Neural cell (in vitro differentiated cells): ENCODE data around the gene CSGALNACT2. TPM values are rescaled to one million over a fixed set of nuclear protein-coding genes. Genes with fewer than 3 reads are reported as not detected.

ENCODE experiments used
- H2AFZ ChIP-seq: fragments of 200-600, 300-800 bp; sonication (generic), shearing (Covaris generic); 2 replicates; pipeline ENCODE4 v1.6.0; 2014; ENCODE audit warnings: low read depth, mild to moderate bottlenecking, antibody characterized with exemption, low read length, moderate library complexity
- H3F3A ChIP-seq: fragments of 200-600 bp; shearing (Covaris generic); 2 replicates; pipeline ENCODE4 v1.6.1; 2016; ENCODE audit warnings: mild to moderate bottlenecking, moderate library complexity, mixed read lengths, antibody characterized with exemption, low read length; ENCODE audit not compliant: insufficient read depth, poor library complexity, severe bottlenecking
- H3K27ac ChIP-seq: fragments of 200-600, 300-800 bp; sonication (generic), shearing (Covaris generic); 2 replicates; pipeline ENCODE4 v1.5.1; 2014; ENCODE audit warnings: mild to moderate bottlenecking, low read length, moderate library complexity
- H3K27me3 ChIP-seq: fragments of 300-800, 200-600 bp; sonication (generic), shearing (Covaris generic); 2 replicates; pipeline ENCODE4 v1.6.0; 2014; ENCODE audit warnings: mild to moderate bottlenecking, low read depth, low read length, moderate library complexity; ENCODE audit not compliant: insufficient read depth
- H3K36me3 ChIP-seq: fragments of 300-800, 200-600 bp; sonication (generic), shearing (Covaris generic); 2 replicates; pipeline ENCODE4 v1.5.1; 2014; ENCODE audit warnings: mild to moderate bottlenecking, antibody characterized with exemption, low read length, moderate library complexity; ENCODE audit not compliant: insufficient read depth
- H3K4me2 ChIP-seq: fragments of 300-800, 200-600 bp; sonication (generic), shearing (Covaris generic); 2 replicates; pipeline ENCODE4 v1.6.0; 2014; ENCODE audit warnings: mild to moderate bottlenecking, low read length
- H3K4me3 ChIP-seq: fragments of 300-800, 200-600 bp; sonication (generic), shearing (Covaris generic); 2 replicates; pipeline ENCODE4 v1.5.1; 2014; ENCODE audit warnings: mild to moderate bottlenecking, low read length, moderate library complexity
- H3K79me2 ChIP-seq: fragments of 200-600 bp; shearing (Covaris generic); replicated peaks from 2 replicates; pipeline ENCODE4 v1.6.0; 2014; ENCODE audit warnings: mild to moderate bottlenecking, low read length, moderate library complexity; ENCODE audit not compliant: insufficient read depth
- H3K9ac ChIP-seq: fragments of 300-800, 200-600 bp; sonication (generic), shearing (Covaris generic); 2 replicates; pipeline ENCODE4 v1.6.1; 2016; ENCODE audit warnings: mild to moderate bottlenecking, low read length, mixed read lengths
- H3K9me2 ChIP-seq: fragments of 200-600 bp; shearing (Covaris generic); 2 replicates; pipeline ENCODE4 v1.6.1; 2016; ENCODE audit warnings: mild to moderate bottlenecking, low read length, mixed read lengths; ENCODE audit not compliant: insufficient read depth
- H3K9me3 ChIP-seq: fragments of 200-600, 300-800 bp; sonication (generic), shearing (Covaris generic); 2 replicates; pipeline ENCODE4 v1.6.1; 2016; ENCODE audit warnings: mild to moderate bottlenecking, mixed run types, low read length, moderate library complexity, mixed read lengths
- H4K20me1 ChIP-seq: fragments of 200-600 bp; shearing (Covaris generic); 2 replicates; pipeline ENCODE4 v1.6.1; 2016; ENCODE audit warnings: mild to moderate bottlenecking, mixed run types; ENCODE audit not compliant: insufficient read depth
- EP300 ChIP-seq: fragments of 450-650 bp; conservative IDR thresholded peaks from 2 replicates; pipeline ENCODE4 v1.6.1; 2014; ENCODE audit warnings: antibody characterized with exemption, mild to moderate bottlenecking, moderate library complexity; ENCODE audit not compliant: poor library complexity, severe bottlenecking
- EZH2 ChIP-seq: fragments of 200-600, 300-800 bp; shearing (Covaris generic), sonication (generic); IDR thresholded peaks from 2 replicates; pipeline ENCODE4 v1.6.1; 2014; ENCODE audit warnings: antibody characterized with exemption, low read length, borderline replicate concordance, mild to moderate bottlenecking; ENCODE audit not compliant: insufficient read depth, poor library complexity, severe bottlenecking
- POLR2AphosphoS5 ChIP-seq: IDR thresholded peaks from 2 replicates; pipeline ENCODE4 v1.6.1; 2012
- RAD21 ChIP-seq: fragments of 450-650 bp; conservative IDR thresholded peaks from 2 replicates; pipeline ENCODE4 v1.6.1; 2014; ENCODE audit warnings: antibody characterized with exemption, mild to moderate bottlenecking, moderate library complexity
- SMC3 ChIP-seq: fragments of 450-650 bp; conservative IDR thresholded peaks from 2 replicates; pipeline ENCODE4 v1.6.1; 2014; ENCODE audit warnings: antibody characterized with exemption, mild to moderate bottlenecking, moderate library complexity; ENCODE audit not compliant: poor library complexity
- TAF1 ChIP-seq: IDR thresholded peaks from 2 replicates; pipeline ENCODE4 v1.6.1; 2012; ENCODE audit warnings: low read depth
- polyA plus RNA-seq: library from polyadenylated mRNA; depleted of rRNA; stranded (reverse); fragments of >200 nt; gene quantifications from 2 replicates; pipeline ENCODE4 v1.2.3, GENCODE V29; 2014
- TF ChIP-seq, protein P1 (sequence below): fragments of 450-650 bp; IDR thresholded peaks from 2 replicates; pipeline ENCODE4 v1.5.1; 2014; ENCODE audit warnings: antibody characterized with exemption, mild to moderate bottlenecking, moderate library complexity; ENCODE audit not compliant: poor library complexity, severe bottlenecking
- TF ChIP-seq, protein P2 (sequence below): IDR thresholded peaks from 2 replicates; pipeline ENCODE4 v1.6.1; 2012; ENCODE audit warnings: borderline replicate concordance

Gene CSGALNACT2
- polyA plus RNA-seq, 1 donor from 2014 or later: 20.7 TPM

DNA sequence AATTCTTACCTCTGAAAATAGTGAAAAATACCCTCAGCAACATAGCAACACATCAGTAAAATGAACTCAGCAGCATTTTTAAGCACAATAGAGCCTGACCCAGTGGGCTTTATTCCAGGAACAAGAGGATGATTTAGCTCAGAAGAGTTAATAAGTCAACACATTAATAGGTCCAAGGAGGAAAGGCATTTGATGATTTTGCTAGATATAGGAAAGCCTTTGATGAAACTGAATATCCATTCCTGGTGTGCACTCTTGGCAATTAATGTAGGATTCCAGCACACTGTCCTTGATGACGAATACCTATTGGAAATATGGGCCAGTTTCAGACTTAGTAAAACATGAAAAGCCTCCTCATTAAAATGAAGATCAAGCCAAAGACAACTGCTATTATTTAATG lies 86.1 kb downstream of the CSGALNACT2 start:
- H3K27me3 ChIP-seq: peaks cover 18% of the 10 kb centered on the region
- TF ChIP-seq SMC3: no peak
- TF ChIP-seq, protein P1, sequence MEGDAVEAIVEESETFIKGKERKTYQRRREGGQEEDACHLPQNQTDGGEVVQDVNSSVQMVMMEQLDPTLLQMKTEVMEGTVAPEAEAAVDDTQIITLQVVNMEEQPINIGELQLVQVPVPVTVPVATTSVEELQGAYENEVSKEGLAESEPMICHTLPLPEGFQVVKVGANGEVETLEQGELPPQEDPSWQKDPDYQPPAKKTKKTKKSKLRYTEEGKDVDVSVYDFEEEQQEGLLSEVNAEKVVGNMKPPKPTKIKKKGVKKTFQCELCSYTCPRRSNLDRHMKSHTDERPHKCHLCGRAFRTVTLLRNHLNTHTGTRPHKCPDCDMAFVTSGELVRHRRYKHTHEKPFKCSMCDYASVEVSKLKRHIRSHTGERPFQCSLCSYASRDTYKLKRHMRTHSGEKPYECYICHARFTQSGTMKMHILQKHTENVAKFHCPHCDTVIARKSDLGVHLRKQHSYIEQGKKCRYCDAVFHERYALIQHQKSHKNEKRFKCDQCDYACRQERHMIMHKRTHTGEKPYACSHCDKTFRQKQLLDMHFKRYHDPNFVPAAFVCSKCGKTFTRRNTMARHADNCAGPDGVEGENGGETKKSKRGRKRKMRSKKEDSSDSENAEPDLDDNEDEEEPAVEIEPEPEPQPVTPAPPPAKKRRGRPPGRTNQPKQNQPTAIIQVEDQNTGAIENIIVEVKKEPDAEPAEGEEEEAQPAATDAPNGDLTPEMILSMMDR: no peak
- no peak for TF ChIP-seq EP300
- TF ChIP-seq, protein P2, sequence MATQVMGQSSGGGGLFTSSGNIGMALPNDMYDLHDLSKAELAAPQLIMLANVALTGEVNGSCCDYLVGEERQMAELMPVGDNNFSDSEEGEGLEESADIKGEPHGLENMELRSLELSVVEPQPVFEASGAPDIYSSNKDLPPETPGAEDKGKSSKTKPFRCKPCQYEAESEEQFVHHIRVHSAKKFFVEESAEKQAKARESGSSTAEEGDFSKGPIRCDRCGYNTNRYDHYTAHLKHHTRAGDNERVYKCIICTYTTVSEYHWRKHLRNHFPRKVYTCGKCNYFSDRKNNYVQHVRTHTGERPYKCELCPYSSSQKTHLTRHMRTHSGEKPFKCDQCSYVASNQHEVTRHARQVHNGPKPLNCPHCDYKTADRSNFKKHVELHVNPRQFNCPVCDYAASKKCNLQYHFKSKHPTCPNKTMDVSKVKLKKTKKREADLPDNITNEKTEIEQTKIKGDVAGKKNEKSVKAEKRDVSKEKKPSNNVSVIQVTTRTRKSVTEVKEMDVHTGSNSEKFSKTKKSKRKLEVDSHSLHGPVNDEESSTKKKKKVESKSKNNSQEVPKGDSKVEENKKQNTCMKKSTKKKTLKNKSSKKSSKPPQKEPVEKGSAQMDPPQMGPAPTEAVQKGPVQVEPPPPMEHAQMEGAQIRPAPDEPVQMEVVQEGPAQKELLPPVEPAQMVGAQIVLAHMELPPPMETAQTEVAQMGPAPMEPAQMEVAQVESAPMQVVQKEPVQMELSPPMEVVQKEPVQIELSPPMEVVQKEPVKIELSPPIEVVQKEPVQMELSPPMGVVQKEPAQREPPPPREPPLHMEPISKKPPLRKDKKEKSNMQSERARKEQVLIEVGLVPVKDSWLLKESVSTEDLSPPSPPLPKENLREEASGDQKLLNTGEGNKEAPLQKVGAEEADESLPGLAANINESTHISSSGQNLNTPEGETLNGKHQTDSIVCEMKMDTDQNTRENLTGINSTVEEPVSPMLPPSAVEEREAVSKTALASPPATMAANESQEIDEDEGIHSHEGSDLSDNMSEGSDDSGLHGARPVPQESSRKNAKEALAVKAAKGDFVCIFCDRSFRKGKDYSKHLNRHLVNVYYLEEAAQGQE: no peak
- no peak for TF ChIP-seq RAD21
- TF ChIP-seq EZH2: no peak
- no peak for TF ChIP-seq TAF1
- no peak for TF ChIP-seq POLR2AphosphoS5
- H4K20me1 ChIP-seq: no peaks in the 10 kb centered on the region
- no peak overlapping the region for H3K27ac ChIP-seq
- H3K79me2 ChIP-seq: no peaks in the 10 kb centered on the region
- no peaks in the 10 kb centered on the region for H3K36me3 ChIP-seq
- no peak overlapping the region for H3K4me2 ChIP-seq
- H2AFZ ChIP-seq: no peak overlapping the region
- H3K9me3 ChIP-seq: no peaks in the 10 kb centered on the region
- no peaks in the 10 kb centered on the region for H3K9me2 ChIP-seq
- H3K9ac ChIP-seq: no peak overlapping the region
- H3K4me3 ChIP-seq: no peak overlapping the region
- H3F3A ChIP-seq: no peaks in the 10 kb centered on the region

DNA sequence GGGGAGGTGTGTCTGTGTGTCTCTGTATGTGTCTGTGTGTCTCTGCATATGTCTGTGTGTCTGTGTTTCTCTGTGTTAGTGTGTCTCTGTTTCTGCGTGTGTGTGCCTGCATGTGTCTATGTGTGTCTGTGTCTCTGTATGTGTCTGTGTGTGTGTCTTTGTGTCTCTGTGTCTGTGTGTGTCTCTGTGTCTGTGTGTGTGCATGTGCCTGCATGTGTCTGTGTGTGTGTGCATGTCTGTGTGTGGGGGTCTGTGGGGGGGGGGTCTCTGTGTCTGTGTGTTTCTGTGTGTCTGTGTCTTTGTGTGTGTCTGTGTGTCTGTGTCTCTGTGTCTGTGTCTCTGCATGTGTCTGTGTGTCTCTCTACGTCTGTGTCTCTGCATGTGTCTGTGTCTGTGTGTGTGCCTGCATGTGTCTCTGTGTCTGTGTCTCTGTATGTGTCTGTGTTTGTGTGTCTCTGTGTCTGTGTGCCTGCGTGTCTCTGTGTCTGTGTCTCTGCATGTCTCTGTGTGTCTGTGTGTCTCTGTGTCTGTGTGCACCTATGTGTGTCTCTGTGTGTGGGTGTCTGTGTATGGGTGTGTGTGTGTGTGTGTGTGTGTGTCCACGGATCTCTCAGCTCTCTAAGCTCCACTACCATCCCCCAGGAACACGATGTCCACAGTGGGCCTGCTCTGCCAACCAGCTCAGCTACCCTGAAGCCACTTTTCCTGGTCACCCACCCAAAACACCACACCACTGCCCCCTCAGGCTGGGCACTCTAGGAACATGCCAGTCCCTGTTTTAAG lies 87.0 kb downstream of the CSGALNACT2 start:
- H3K9ac ChIP-seq: no peak overlapping the region
- no peak overlapping the region for H2AFZ ChIP-seq
- H3K27ac ChIP-seq: no peak overlapping the region
- no peaks in the 10 kb centered on the region for H3K79me2 ChIP-seq
- no peaks in the 10 kb centered on the region for H4K20me1 ChIP-seq
- H3K4me3 ChIP-seq: no peak overlapping the region
- no peak overlapping the region for H3K4me2 ChIP-seq
- H3K9me2 ChIP-seq: no peaks in the 10 kb centered on the region
- H3F3A ChIP-seq: no peaks in the 10 kb centered on the region
- no peaks in the 10 kb centered on the region for H3K36me3 ChIP-seq
- TF ChIP-seq, protein P1: no peak
- H3K9me3 ChIP-seq: no peaks in the 10 kb centered on the region
- peaks cover 27% of the 10 kb centered on the region for H3K27me3 ChIP-seq
